ENCODE data around the gene CD200R1. TPM values are rescaled to one million over a fixed set of nuclear protein-coding genes. Genes with fewer than 3 reads are reported as not detected.

CD200R1 gene
- total and polyA plus RNA-seq, 2 experiments from 2014 or later, result 0.45 to 0.93 TPM

DNA sequence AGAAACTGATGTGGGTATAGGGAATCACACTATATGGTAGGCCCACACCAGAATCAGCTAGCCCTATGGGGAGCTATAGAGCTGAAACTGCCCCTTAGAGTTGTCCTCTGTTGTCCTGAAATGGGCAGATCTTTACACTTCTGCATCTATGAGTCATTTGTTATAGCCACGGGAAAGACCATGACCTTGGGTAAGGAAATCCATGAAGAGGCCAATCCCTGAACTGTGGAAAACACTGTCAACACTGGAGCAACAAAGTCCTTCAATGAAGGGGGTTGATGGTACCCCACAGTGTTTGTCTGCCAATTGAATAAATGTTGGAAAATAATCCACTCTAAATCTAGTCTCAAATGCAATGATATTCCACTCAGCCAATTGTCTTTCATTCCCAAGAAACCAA, 5.2 kb upstream of the CD200R1 start:
- 32% methylated on average over 1 of the region's 1 CpG for WGBS (ENCODE audit: low lambda C conversion rate, missing lambda C conversion rate)

GRCh38 chr3:112979244-112979832, 4.4 kb upstream of the CD200R1 start:
- Histone ChIP-seq H3K36me3 (replicated peaks; ENCODE audit: insufficient read depth, low read depth) (no peaks in the 10 kb centered on the region), H3K4me2 (no peak overlapping the region), H3K4me1 (ENCODE audit: insufficient read depth) (no peaks in the 10 kb centered on the region), H3K27ac (no peak overlapping the region), H3K9me3 (ENCODE audit: low read depth) (no peaks in the 10 kb centered on the region), H3K9me2 (replicated peaks; ENCODE audit: insufficient read depth) (no peaks in the 10 kb centered on the region), H4K20me1 (ENCODE audit: insufficient read depth, poor library complexity, severe bottlenecking) (no peaks in the 10 kb centered on the region), H2AFZ (no peak overlapping the region), H3K4me3 (no peak overlapping the region), H3K27me3 (no peaks in the 10 kb centered on the region), H3K79me2 (no peaks in the 10 kb centered on the region)
- TF ChIP-seq EZH2phosphoT487 (IDR thresholded peaks at IDR 0.05; ENCODE audit: low read depth, severe bottlenecking, unreplicated experiment) (no peak), CTCF (IDR thresholded peaks at IDR 0.05; ENCODE audit: poor library complexity) (peak; percentile 70)
- DNase-seq (ENCODE audit: low spot score), result peak; percentile 57
- 92% methylated on average over 1 of the region's 1 CpG for WGBS (ENCODE audit: low lambda C conversion rate, missing lambda C conversion rate)

More for the DNA sequence above, 5.2 kb upstream of the CD200R1 start:
- H3K4me2 ChIP-seq, result no peak overlapping the region
- no peaks in the 10 kb centered on the region for H3K36me3 ChIP-seq (replicated peaks; ENCODE audit: insufficient read depth, low read depth)
- no peak overlapping the region for H3K27ac ChIP-seq
- no peak overlapping the region for H2AFZ ChIP-seq
- H3K4me1 ChIP-seq (ENCODE audit: insufficient read depth), result no peaks in the 10 kb centered on the region
- no peaks in the 10 kb centered on the region for H3K9me3 ChIP-seq (ENCODE audit: low read depth)
- H4K20me1 ChIP-seq (ENCODE audit: insufficient read depth, poor library complexity, severe bottlenecking), result no peaks in the 10 kb centered on the region
- H3K27me3 ChIP-seq, result no peaks in the 10 kb centered on the region
- TF ChIP-seq CTCF (IDR thresholded peaks at IDR 0.05; ENCODE audit: poor library complexity) (no peak), EZH2 (IDR thresholded peaks at IDR 0.05; ENCODE audit: borderline replicate concordance) (no peak), EZH2phosphoT487 (IDR thresholded peaks at IDR 0.05; ENCODE audit: low read depth, severe bottlenecking, unreplicated experiment) (no peak)
- no peaks in the 10 kb centered on the region for H3K79me2 ChIP-seq
- no peaks in the 10 kb centered on the region for H3K9me2 ChIP-seq (replicated peaks; ENCODE audit: insufficient read depth)
- H3K4me3 ChIP-seq, result no peak overlapping the region
- no peak for DNase-seq (ENCODE audit: low spot score)

- H3K9me3 ChIP-seq (ENCODE audit: low read depth), result no peaks in the 10 kb centered on the region
Observed at GRCh38 chr3:112976953-112977352, 2.0 kb upstream of the CD200R1 start.

More at GRCh38 chr3:112976953-112977352, 2.0 kb upstream of the CD200R1 start:
- Histone ChIP-seq H3K27me3 (no peaks in the 10 kb centered on the region), H3K79me2 (no peaks in the 10 kb centered on the region), H2AFZ (no peak overlapping the region), H3K27ac (no peak overlapping the region), H3K4me1 (ENCODE audit: insufficient read depth) (no peaks in the 10 kb centered on the region), H3K4me3 (no peak overlapping the region), H3K4me2 (no peak overlapping the region), H3K9me2 (replicated peaks; ENCODE audit: insufficient read depth) (no peaks in the 10 kb centered on the region), H3K36me3 (replicated peaks; ENCODE audit: insufficient read depth, low read depth) (no peaks in the 10 kb centered on the region), H4K20me1 (ENCODE audit: insufficient read depth, poor library complexity, severe bottlenecking) (no peaks in the 10 kb centered on the region)
- TF ChIP-seq EZH2 (IDR thresholded peaks at IDR 0.05; ENCODE audit: borderline replicate concordance) (no peak), CTCF (IDR thresholded peaks at IDR 0.05; ENCODE audit: poor library complexity) (no peak), EZH2phosphoT487 (IDR thresholded peaks at IDR 0.05; ENCODE audit: low read depth, severe bottlenecking, unreplicated experiment) (no peak)
- WGBS (ENCODE audit: low lambda C conversion rate, missing lambda C conversion rate), result 84% methylated on average over 2 of the region's 2 CpGs
- no peak for DNase-seq (ENCODE audit: low spot score)
